A673 (cell line): ENCODE results near the gene OOEP. TPM values are rescaled to one million over a fixed set of nuclear protein-coding genes. Genes with fewer than 3 reads are reported as not detected.
A peak's percentile ranks its signal among the peaks of the same experiment; 100 is the strongest.

Source experiments
- Bru-seq: library from RNA; stranded (reverse); fragments of 400-500 nt; gene quantifications from one replicate; lab custom pipeline; 2021; lab: Mats Ljungman, UMichigan
- BruChase-seq, 2 experiments: library from RNA; stranded (reverse); fragments of 400-500 nt; gene quantifications; one replicate each; lab custom pipeline; 2021; lab: Mats Ljungman, UMichigan
- BruUV-seq: library from RNA; stranded (reverse); fragments of 400-500 nt; replicated peaks from 2 replicates; lab custom pipeline; 2021; lab: Mats Ljungman, UMichigan
- CTCF ChIA-PET: fragments of 300-600 bp; sonication (Branson Sonifier 250); formaldehyde crosslinking; loops from one replicate; lab custom pipeline; 2022; ENCODE audit warnings: antibody characterized with exemption; lab: Charles Lee
- POLR2A ChIA-PET: fragments of 300-600 bp; sonication (Branson Sonifier 250); formaldehyde crosslinking; loops from one replicate; lab custom pipeline; 2022; ENCODE audit warnings: antibody characterized with exemption; ENCODE audit not compliant: low non-redundant PET; lab: Charles Lee
- DNase-seq: peaks from one replicate; pipeline ENCODE4 v3.0.0-alpha.2; 2015; ENCODE audit warnings: low spot score
- H3K27ac ChIP-seq: fragments of 200-600 bp; sonication (generic); 2 replicates; pipeline ENCODE4 v1.5.1; 2016; ENCODE audit warnings: mixed run types, low read depth, mild to moderate bottlenecking, mixed read lengths, antibody characterized with exemption, low read length; ENCODE audit not compliant: poor library complexity, severe bottlenecking
- H3K27me3 ChIP-seq: fragments of 200-600 bp; sonication (generic); replicated peaks from 2 replicates; pipeline ENCODE4 v1.6.1; 2017; ENCODE audit warnings: mixed run types, low read depth, mild to moderate bottlenecking, mixed read lengths, antibody characterized with exemption, low read length; ENCODE audit not compliant: insufficient read depth, poor library complexity
- H3K36me3 ChIP-seq: fragments of 200-600 bp; sonication (generic); 2 replicates; pipeline ENCODE4 v1.6.1; 2016; ENCODE audit warnings: mixed run types, mild to moderate bottlenecking, mixed read lengths, antibody characterized with exemption, low read length; ENCODE audit not compliant: insufficient read depth, poor library complexity, severe bottlenecking
- H3K4me1 ChIP-seq: fragments of 200-600 bp; sonication (generic); 2 replicates; pipeline ENCODE4 v1.6.1; 2017; ENCODE audit warnings: mixed run types, mild to moderate bottlenecking, mixed read lengths, antibody characterized with exemption, low read length; ENCODE audit not compliant: insufficient read depth, poor library complexity, severe bottlenecking
- H3K4me3 ChIP-seq: fragments of 200-600 bp; sonication (generic); 2 replicates; pipeline ENCODE4 v1.5.1; 2016; ENCODE audit warnings: low read depth, mixed run types, mild to moderate bottlenecking, mixed read lengths, low read length; ENCODE audit not compliant: poor library complexity, severe bottlenecking
- H3K9me3 ChIP-seq: fragments of 200-600 bp; sonication (generic); 2 replicates; pipeline ENCODE4 v1.6.1; 2016; ENCODE audit warnings: mixed run types, low read depth, mild to moderate bottlenecking, mixed read lengths, antibody characterized with exemption, low read length; ENCODE audit not compliant: poor library complexity, severe bottlenecking
- EZH2 ChIP-seq: fragments of 200-600 bp; sonication (generic); IDR thresholded peaks from 2 replicates; pipeline ENCODE4 v1.6.1; 2017; ENCODE audit warnings: borderline replicate concordance, low read depth, mild to moderate bottlenecking, mixed read lengths, antibody characterized with exemption, low read length; ENCODE audit not compliant: poor library complexity, severe bottlenecking
- intact Hi-C: fragments of 100-400 bp; cut with micrococcal nuclease; formaldehyde crosslinking; loops from one replicate; pipeline ENCODE4 v1.10.0; 2022; ENCODE audit not compliant: unreplicated experiment
- long read RNA-seq: library from polyadenylated mRNA; stranded (forward); transcript quantifications from one replicate; pipeline ENCODE4 v2.0.0, GENCODE V29; 2022
- total RNA-seq: library from RNA; stranded (reverse); gene quantifications from 2 replicates; pipeline ENCODE4 v1.2.3, GENCODE V29; 2021
- TF ChIP-seq, protein P1 (sequence below): fragments of 300-800, 200-600 bp; sonication (generic); conservative IDR thresholded peaks from 2 replicates; pipeline ENCODE4 v1.5.1; 2017; ENCODE audit warnings: low read depth, mild to moderate bottlenecking, antibody characterized with exemption, low read length, moderate library complexity, mixed read lengths

Gene OOEP
- total RNA-seq (not detected in 2 replicates), Bru-seq, nascent RNA (percentile 10 among the genes with signal in this experiment), BruChase-seq, experiment 1, labeled RNA remaining after a 2-hour chase (percentile 12 among the genes with signal in this experiment), BruChase-seq, experiment 2, labeled RNA remaining after a 6-hour chase (percentile 20 among the genes with signal in this experiment)
- long read RNA-seq, result 0 reads

DNA sequence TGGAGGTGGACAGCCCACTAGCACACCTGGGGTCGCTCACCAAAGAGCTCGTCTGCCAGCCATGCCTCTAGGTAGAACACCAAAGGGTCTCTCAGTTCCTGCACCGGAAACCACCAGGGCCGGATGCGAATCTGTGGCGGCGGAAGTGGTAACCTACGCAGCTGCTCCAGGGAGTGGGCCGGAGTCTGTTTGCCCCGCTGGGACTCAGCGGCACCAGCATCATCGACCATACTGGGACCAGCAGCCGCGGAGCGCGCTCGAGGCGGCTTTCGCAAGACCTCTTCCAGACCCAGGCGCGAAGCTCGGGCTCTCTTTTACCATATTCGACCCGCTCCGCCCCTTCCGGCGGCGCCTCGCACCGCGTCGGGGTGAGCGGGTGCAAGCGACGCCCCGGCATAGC lies at the start of gene OOEP:
Gene OOEP, minus strand, starts transcription at position 335 of the 400 bp plus-strand sequence. Its CDS starts 105 bp downstream, at position 230.
- BruUV-seq, result no TSS peak
- Histone ChIP-seq H3K27ac (no peak within 1 kb of the TSS), H3K4me3 (no peak within 1 kb of the TSS), H3K4me1 (no peaks in the 10 kb centered on the region), H3K9me3 (no peaks in the 10 kb centered on the region), H3K27me3 (no peaks in the 10 kb centered on the region), H3K36me3 (no peaks in the 10 kb centered on the region)
- ChIA-PET CTCF (no interaction called here), POLR2A (no interaction called here)
- DNase-seq, result no peak
- no peak for TF ChIP-seq EZH2
- TF ChIP-seq, protein P1, sequence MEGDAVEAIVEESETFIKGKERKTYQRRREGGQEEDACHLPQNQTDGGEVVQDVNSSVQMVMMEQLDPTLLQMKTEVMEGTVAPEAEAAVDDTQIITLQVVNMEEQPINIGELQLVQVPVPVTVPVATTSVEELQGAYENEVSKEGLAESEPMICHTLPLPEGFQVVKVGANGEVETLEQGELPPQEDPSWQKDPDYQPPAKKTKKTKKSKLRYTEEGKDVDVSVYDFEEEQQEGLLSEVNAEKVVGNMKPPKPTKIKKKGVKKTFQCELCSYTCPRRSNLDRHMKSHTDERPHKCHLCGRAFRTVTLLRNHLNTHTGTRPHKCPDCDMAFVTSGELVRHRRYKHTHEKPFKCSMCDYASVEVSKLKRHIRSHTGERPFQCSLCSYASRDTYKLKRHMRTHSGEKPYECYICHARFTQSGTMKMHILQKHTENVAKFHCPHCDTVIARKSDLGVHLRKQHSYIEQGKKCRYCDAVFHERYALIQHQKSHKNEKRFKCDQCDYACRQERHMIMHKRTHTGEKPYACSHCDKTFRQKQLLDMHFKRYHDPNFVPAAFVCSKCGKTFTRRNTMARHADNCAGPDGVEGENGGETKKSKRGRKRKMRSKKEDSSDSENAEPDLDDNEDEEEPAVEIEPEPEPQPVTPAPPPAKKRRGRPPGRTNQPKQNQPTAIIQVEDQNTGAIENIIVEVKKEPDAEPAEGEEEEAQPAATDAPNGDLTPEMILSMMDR, result no peak
- intact Hi-C loops, result no loop called here

DNA sequence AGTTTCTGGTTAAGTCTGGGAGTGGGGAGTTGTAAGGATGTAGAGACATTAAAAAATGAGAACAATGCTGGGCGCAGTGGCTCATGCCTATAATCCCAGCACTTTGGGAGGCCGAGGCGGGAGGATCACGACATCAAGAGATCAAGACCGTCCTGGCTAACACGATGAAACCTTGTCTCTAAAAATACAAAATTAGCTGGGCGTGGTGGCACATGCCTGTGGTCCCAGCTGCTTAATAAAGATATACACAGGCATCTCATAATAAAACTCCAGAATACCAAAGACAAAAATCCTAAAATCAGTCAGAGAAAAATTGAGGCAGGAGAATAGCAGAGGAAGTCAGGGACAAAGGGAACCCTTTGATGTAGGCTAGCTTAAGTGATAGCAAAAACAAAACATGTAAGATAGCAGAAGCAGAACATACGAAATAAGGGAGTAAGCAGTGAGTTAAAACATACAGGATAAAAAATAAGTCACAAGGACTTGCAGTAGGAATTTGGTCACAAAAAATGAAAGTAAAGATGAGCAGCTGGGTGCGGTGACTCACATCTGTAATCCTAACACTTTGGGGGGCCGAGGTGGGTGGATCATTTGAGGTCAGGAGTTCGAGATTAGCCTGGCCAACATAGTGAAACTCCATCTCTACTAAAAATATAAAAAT lies 48.5 kb upstream of the OOEP start:
- no peak for DNase-seq
- Histone ChIP-seq H3K27me3 (no peaks in the 10 kb centered on the region), H3K4me1 (no peaks in the 10 kb centered on the region), H3K36me3 (no peaks in the 10 kb centered on the region), H3K4me3 (no peak overlapping the region), H3K9me3 (no peaks in the 10 kb centered on the region), H3K27ac (no peak overlapping the region)
- ChIA-PET CTCF (no interaction called here), POLR2A (no interaction called here)
- intact Hi-C loops, result no loop called here
- BruUV-seq, result no TSS peak
- TF ChIP-seq, protein P1, result no peak
- no peak for TF ChIP-seq EZH2

DNA sequence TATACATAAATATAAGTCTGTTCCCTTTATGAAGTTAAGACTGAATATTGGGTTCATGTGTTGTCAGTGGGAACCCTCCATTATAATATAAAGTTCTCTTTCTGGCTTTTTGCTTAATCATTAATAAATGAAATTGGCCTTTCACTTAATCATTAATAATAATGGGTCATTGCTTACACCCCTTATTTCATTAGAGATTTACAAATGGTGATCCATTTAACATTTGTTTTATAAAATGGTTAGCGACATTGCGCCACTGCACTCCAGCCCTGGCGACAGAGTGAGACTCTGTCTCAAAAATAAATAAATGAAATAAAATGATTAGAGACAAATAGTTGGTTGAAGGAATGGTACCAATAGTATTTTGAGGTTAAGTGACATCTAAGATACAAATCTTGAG lies 43.4 kb upstream of the OOEP start:
- CTCF ChIA-PET, result no interaction called here

More for the DNA sequence above, 43.4 kb upstream of the OOEP start:
- Histone ChIP-seq H3K27ac (no peak overlapping the region), H3K27me3 (no peaks in the 10 kb centered on the region), H3K4me1 (no peaks in the 10 kb centered on the region), H3K4me3 (no peak overlapping the region), H3K9me3 (no peaks in the 10 kb centered on the region), H3K36me3 (no peaks in the 10 kb centered on the region)
- BruUV-seq, result no TSS peak
- POLR2A ChIA-PET, result no interaction called here
- DNase-seq, result no peak
- TF ChIP-seq EZH2, result no peak
- TF ChIP-seq, protein P1, result no peak
- intact Hi-C loops, result no loop called here
